Endothelial cell of umbilical vein (primary cell): ENCODE results near the gene DTNA. TPM values are rescaled to one million over a fixed set of nuclear protein-coding genes. Genes with fewer than 3 reads are reported as not detected.

Experiments used
- BruUV-seq: library from RNA; stranded (reverse); fragments of 400-500 nt; replicated peaks from 2 replicates; lab custom pipeline; 2021; lab: Mats Ljungman, UMichigan
- CTCF ChIA-PET: fragments of 300-600, 350-600 bp; sonication (Branson Sonifier 250); formaldehyde crosslinking; loops from one replicate; lab custom pipeline; 2021; ENCODE audit warnings: antibody characterized with exemption, inconsistent platforms; lab: Charles Lee
- POLR2A ChIA-PET: fragments of 300-600, 350-600 bp; sonication (Branson Sonifier 250); formaldehyde crosslinking; loops from one replicate; lab custom pipeline; 2021; ENCODE audit warnings: antibody characterized with exemption, inconsistent platforms; lab: Charles Lee
- DNase-seq: peaks from one replicate; pipeline ENCODE4 v3.0.0-alpha.2; 2011; ENCODE audit warnings: low read depth, low spot score
- FAIRE-seq: peaks from 2 replicates; lab custom pipeline; 2011; peaks lifted over from hg19 to GRCh38; lab: Jason Lieb, UNC
- H2AFZ ChIP-seq: 2 replicates; pipeline ENCODE4 v1.6.0; 2012; ENCODE audit warnings: low read depth, low read length, control low read depth, inconsistent platforms
- H3K27ac ChIP-seq: 2 replicates; pipeline ENCODE4 v1.5.1; 2011; ENCODE audit warnings: low read depth, mild to moderate bottlenecking, control low read depth, low read length, moderate library complexity; ENCODE audit not compliant: insufficient read depth
- H3K27me3 ChIP-seq, 2 experiments: 2 replicates each; pipeline versions ENCODE4 v1.6.0 to v1.6.1; 2011; ENCODE audit warnings: low read length in 2 of 2, mixed read lengths in 1 of 2; ENCODE audit not compliant: control insufficient read depth in 2 of 2, insufficient read depth in 2 of 2
- H3K36me3 ChIP-seq, 2 experiments: 2 replicates in 1 of 2; 3 replicates in 1 of 2; pipeline ENCODE4 v1.5.1; 2011; ENCODE audit warnings: low read length in 2 of 2, mild to moderate bottlenecking in 1 of 2, moderate library complexity in 1 of 2; ENCODE audit not compliant: control insufficient read depth in 2 of 2, insufficient read depth in 2 of 2; ENCODE audit errors: extremely low read depth in 1 of 2
- H3K4me1 ChIP-seq: 3 replicates; pipeline ENCODE4 v1.5.1; 2011; ENCODE audit warnings: mild to moderate bottlenecking, low read length; ENCODE audit not compliant: control insufficient read depth, insufficient read depth; ENCODE audit errors: extremely low read depth
- H3K4me2 ChIP-seq: 2 replicates; pipeline ENCODE4 v1.6.1; 2011; ENCODE audit warnings: low read length, control low read depth, mixed read lengths; ENCODE audit not compliant: insufficient read depth
- H3K4me3 ChIP-seq, 3 experiments: fragments of 200-600 bp in 1 of 3; sonication (generic), shearing (Covaris generic) in 1 of 3; replicated peaks in 1 of 3; 2 replicates each; pipeline ENCODE4 v1.5.1; 2011 to 2016; ENCODE audit warnings: control low read depth in 3 of 3, low read length in 3 of 3, mild to moderate bottlenecking in 2 of 3, inconsistent platforms in 1 of 3, low read depth in 1 of 3, moderate library complexity in 1 of 3; ENCODE audit not compliant: insufficient read depth in 1 of 3
- H3K79me2 ChIP-seq: 2 replicates; pipeline ENCODE4 v1.6.0; 2012; ENCODE audit warnings: low read length, inconsistent platforms; ENCODE audit not compliant: control insufficient read depth, insufficient read depth
- H3K9ac ChIP-seq: replicated peaks from 2 replicates; pipeline ENCODE3; 2011; ENCODE audit warnings: low read length, control low read depth; ENCODE audit not compliant: insufficient read depth; ENCODE audit errors: extremely low read depth
- H3K9me1 ChIP-seq: replicated peaks from 3 replicates; pipeline ENCODE4 v1.6.0; 2011; ENCODE audit warnings: mild to moderate bottlenecking, low read length; ENCODE audit not compliant: control insufficient read depth, insufficient read depth; ENCODE audit errors: extremely low read depth
- H3K9me3 ChIP-seq: replicated peaks from 2 replicates; pipeline ENCODE4 v1.5.1; 2012; ENCODE audit warnings: low read length, inconsistent platforms; ENCODE audit not compliant: control insufficient read depth, insufficient read depth
- H4K20me1 ChIP-seq: replicated peaks from 2 replicates; pipeline ENCODE3; 2011; ENCODE audit warnings: mild to moderate bottlenecking, low read length; ENCODE audit not compliant: control insufficient read depth, insufficient read depth; ENCODE audit errors: extremely low read depth
- EZH2 ChIP-seq: IDR thresholded peaks from 2 replicates; pipeline ENCODE4 v1.6.1; 2012; ENCODE audit warnings: borderline replicate concordance, low read depth, mild to moderate bottlenecking, moderate library complexity, low read length, inconsistent platforms; ENCODE audit not compliant: severe bottlenecking
- FOS ChIP-seq: IDR thresholded peaks from 2 replicates; pipeline ENCODE4 v1.6.1; 2011; ENCODE audit warnings: mild to moderate bottlenecking, low read length, moderate library complexity, borderline replicate concordance; ENCODE audit not compliant: insufficient read depth
- GATA2 ChIP-seq: IDR thresholded peaks from 2 replicates; pipeline ENCODE4 v1.7.0; 2011; ENCODE audit warnings: low read depth, mild to moderate bottlenecking, moderate library complexity, mixed read lengths, low read length; ENCODE audit not compliant: insufficient read length, insufficient read depth
- JUN ChIP-seq: IDR thresholded peaks from 2 replicates; pipeline ENCODE4 v1.6.1; 2011; ENCODE audit warnings: borderline replicate concordance, low read depth; ENCODE audit not compliant: insufficient read length, insufficient read depth
- MYC ChIP-seq: IDR thresholded peaks from one replicate; pipeline ENCODE4 v1.6.1; 2011; ENCODE audit warnings: mild to moderate bottlenecking, low read depth, low read length
- POLR2A ChIP-seq: IDR thresholded peaks from 2 replicates; pipeline ENCODE4 v1.6.1; 2012; ENCODE audit warnings: low read depth, mild to moderate bottlenecking, control low read depth, low read length
- POLR2AphosphoS5 ChIP-seq: IDR thresholded peaks from 2 replicates; pipeline ENCODE4 v1.6.1; 2012; ENCODE audit warnings: low read depth, mild to moderate bottlenecking, control low read depth, low read length, moderate library complexity; ENCODE audit not compliant: insufficient read depth
- dilution Hi-C: fragments of 300-500 bp; cut with MboI; formaldehyde crosslinking; loops from one replicate; pipeline ENCODE4 v1.15.0; 2019; ENCODE audit warnings: low sequenced_read_pairs; ENCODE audit not compliant: extremely low pct_ligation_motif_present
- intact Hi-C: fragments of 100-400 bp; cut with micrococcal nuclease; formaldehyde crosslinking; loops from one replicate; pipeline ENCODE4 v1.10.0; 2022
- polyA plus RNA-seq, 4 experiments: library from polyadenylated mRNA; depleted of rRNA in 3 of 4; stranded (reverse) in 3 of 4; unstranded in 1 of 4; fragments of >200 nt; gene quantifications; 2 replicates each; pipeline versions ENCODE4 v1.2.1 to v1.2.3, GENCODE V29; 2011 to 2012; ENCODE audit warnings: missing spikeins in 1 of 4
- total RNA-seq: library from RNA; stranded (reverse); gene quantifications from 2 replicates; pipeline ENCODE4 v1.2.3, GENCODE V29; 2021
- TF ChIP-seq, protein P1 (sequence below), 2 donors: IDR thresholded peaks; 1 replicate in 1 of 2; 2 replicates in 1 of 2; pipeline ENCODE4 v1.5.1; 2011; ENCODE audit warnings: low read length in 2 of 2, mild to moderate bottlenecking in 2 of 2, moderate library complexity in 2 of 2, control low read depth in 1 of 2, inconsistent platforms in 1 of 2, low read depth in 1 of 2; ENCODE audit not compliant: insufficient read depth in 1 of 2; ENCODE audit errors: extremely low read depth in 1 of 2
- TF ChIP-seq, protein P2 (sequence below): IDR thresholded peaks from 2 replicates; pipeline ENCODE4 v1.6.1; 2011; ENCODE audit not compliant: insufficient read depth, insufficient read length

Gene DTNA
- total and polyA plus RNA-seq, 2 donors (not counting 3 experiments of a cell fraction or from before 2014, with no cell fraction given): 6.6 to 15.3 TPM

DNA sequence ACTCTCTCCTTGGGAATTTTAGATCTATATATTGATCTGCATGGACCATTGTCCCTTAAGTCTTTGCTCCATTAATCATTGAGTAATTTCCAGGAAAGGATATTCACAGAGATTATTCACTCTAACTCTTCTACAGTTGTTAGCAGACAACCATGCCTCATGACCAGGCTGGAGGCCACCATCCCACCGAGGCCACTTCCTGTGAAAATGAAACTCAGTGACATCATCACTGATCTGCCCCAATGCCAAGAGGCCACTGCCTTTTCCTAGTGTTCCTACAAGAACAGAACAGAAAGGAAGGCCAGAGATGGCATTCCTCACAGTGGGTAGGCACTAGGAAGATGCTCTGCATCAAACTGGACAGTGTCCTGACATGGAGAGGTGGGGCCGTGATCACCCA is 161.3 kb downstream of the DTNA start:
- H3K27ac ChIP-seq: no peak overlapping the region
- H3K9me1 ChIP-seq: no peaks in the 10 kb centered on the region
- no peak overlapping the region for H3K4me2 ChIP-seq
- intact Hi-C loops (no loop called here), dilution Hi-C loops (no loop called here)
- no peaks in the 10 kb centered on the region for H3K79me2 ChIP-seq
- ChIA-PET CTCF (no interaction called here), POLR2A (no interaction called here)
- no peaks in the 10 kb centered on the region for H3K9me3 ChIP-seq
- no peaks in the 10 kb centered on the region for H3K27me3 ChIP-seq
- H4K20me1 ChIP-seq: no peaks in the 10 kb centered on the region
- DNase-seq (no peak), FAIRE-seq (peak; percentile 60)
- H3K9ac ChIP-seq: no peak overlapping the region
- H3K36me3 ChIP-seq: no peaks in the 10 kb centered on the region
- TF ChIP-seq MYC (no peak), EZH2 (no peak), POLR2AphosphoS5 (no peak), JUN (no peak), GATA2 (no peak), POLR2A (no peak), FOS (no peak)
- TF ChIP-seq, protein P1, sequence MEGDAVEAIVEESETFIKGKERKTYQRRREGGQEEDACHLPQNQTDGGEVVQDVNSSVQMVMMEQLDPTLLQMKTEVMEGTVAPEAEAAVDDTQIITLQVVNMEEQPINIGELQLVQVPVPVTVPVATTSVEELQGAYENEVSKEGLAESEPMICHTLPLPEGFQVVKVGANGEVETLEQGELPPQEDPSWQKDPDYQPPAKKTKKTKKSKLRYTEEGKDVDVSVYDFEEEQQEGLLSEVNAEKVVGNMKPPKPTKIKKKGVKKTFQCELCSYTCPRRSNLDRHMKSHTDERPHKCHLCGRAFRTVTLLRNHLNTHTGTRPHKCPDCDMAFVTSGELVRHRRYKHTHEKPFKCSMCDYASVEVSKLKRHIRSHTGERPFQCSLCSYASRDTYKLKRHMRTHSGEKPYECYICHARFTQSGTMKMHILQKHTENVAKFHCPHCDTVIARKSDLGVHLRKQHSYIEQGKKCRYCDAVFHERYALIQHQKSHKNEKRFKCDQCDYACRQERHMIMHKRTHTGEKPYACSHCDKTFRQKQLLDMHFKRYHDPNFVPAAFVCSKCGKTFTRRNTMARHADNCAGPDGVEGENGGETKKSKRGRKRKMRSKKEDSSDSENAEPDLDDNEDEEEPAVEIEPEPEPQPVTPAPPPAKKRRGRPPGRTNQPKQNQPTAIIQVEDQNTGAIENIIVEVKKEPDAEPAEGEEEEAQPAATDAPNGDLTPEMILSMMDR (IDR thresholded peaks at IDR 0.05; ENCODE audit: extremely low read depth in 1 of 2, insufficient read depth in 1 of 2, low read depth in 1 of 2, low read length in 2 of 2): no peak
- TF ChIP-seq, protein P2, sequence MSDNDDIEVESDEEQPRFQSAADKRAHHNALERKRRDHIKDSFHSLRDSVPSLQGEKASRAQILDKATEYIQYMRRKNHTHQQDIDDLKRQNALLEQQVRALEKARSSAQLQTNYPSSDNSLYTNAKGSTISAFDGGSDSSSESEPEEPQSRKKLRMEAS: no peak
- BruUV-seq: no TSS peak
- H3K4me3 ChIP-seq: no peak overlapping the region
- peak overlapping the region; percentile 79 for H2AFZ ChIP-seq
- no peaks in the 10 kb centered on the region for H3K4me1 ChIP-seq
